ENCODE results near the gene AGO1.

AGO1 gene

GRCh38 chr1:35836734-35837133 lies 46.3 kb upstream of the AGO1 start:
- Histone ChIP-seq H2BK12ac (ENCODE audit: low read length in 2 of 2) (no peak overlapping the region), H3K4me1 (ENCODE audit: control insufficient read depth, insufficient read depth, low read depth, low read length) (no peaks in the 10 kb centered on the region), H4K91ac (ENCODE audit: low read length) (no peak overlapping the region), H3K18ac (ENCODE audit: low read depth in 1 of 2, low read length in 2 of 2) (no peak overlapping the region), H3K4me3 (ENCODE audit: insufficient read depth in 1 of 2, low read depth in 1 of 2, low read length in 2 of 2) (no peak overlapping the region), H2BK5ac (ENCODE audit: low read depth, low read length, poor library complexity, severe bottlenecking) (no peak overlapping the region), H2AK5ac (ENCODE audit: low read length, severe bottlenecking) (no peak overlapping the region), H2BK15ac (ENCODE audit: low read depth, poor library complexity, severe bottlenecking) (no peak overlapping the region), H3K36me3 (ENCODE audit: control insufficient read depth in 1 of 2, insufficient read depth in 2 of 2, low read depth in 1 of 2, low read length in 2 of 2) (peaks cover 34 to 84% of the 10 kb centered on the region in 2 experiments), H2BK120ac (ENCODE audit: low read depth, low read length) (no peak overlapping the region), H3K27ac (ENCODE audit: low read length, poor library complexity, severe bottlenecking) (no peak overlapping the region), H3K9ac (ENCODE audit: low read length) (no peak overlapping the region), H3K27me3 (ENCODE audit: control insufficient read depth in 1 of 2, insufficient read depth in 1 of 2, low read length in 2 of 2) (no peaks in the 10 kb centered on the region), H3K79me1 (replicated peaks; ENCODE audit: low read length, poor library complexity, severe bottlenecking) (no peaks in the 10 kb centered on the region), H3K4me2 (ENCODE audit: low read length, poor library complexity, severe bottlenecking) (no peak overlapping the region), H4K8ac (ENCODE audit: low read length) (no peak overlapping the region), H3K4ac (ENCODE audit: low read depth in 1 of 2, low read length in 2 of 2) (no peak overlapping the region), H3K14ac (ENCODE audit: low read length in 2 of 2) (no peak overlapping the region), H2AFZ (ENCODE audit: low read depth, low read length) (no peak overlapping the region), H3K9me3 (ENCODE audit: control insufficient read depth, low read length) (no peaks in the 10 kb centered on the region), H3K23ac (ENCODE audit: low read length in 2 of 2) (no peak overlapping the region)
- no CpG with 5 or more reads among the region's 1 CpG for WGBS
- DNase-seq, result no peak

- DNase-seq, result no peak
- H3K18ac ChIP-seq (ENCODE audit: low read depth in 1 of 2, low read length in 2 of 2), result no peak overlapping the region
- no peak overlapping the region for H4K8ac ChIP-seq (ENCODE audit: low read length)
- H2BK15ac ChIP-seq (ENCODE audit: low read depth, poor library complexity, severe bottlenecking), result no peak overlapping the region
- no peak overlapping the region for H2BK5ac ChIP-seq (ENCODE audit: low read depth, low read length, poor library complexity, severe bottlenecking)
- no peak overlapping the region for H3K4me2 ChIP-seq (ENCODE audit: low read length, poor library complexity, severe bottlenecking)
- no peaks in the 10 kb centered on the region for H3K4me1 ChIP-seq (ENCODE audit: control insufficient read depth, insufficient read depth, low read depth, low read length)
- H3K9ac ChIP-seq (ENCODE audit: low read length), result no peak overlapping the region
- no peak overlapping the region for H3K27ac ChIP-seq (ENCODE audit: low read length, poor library complexity, severe bottlenecking)
- no peak overlapping the region for H2AFZ ChIP-seq (ENCODE audit: low read depth, low read length)
- H3K27me3 ChIP-seq (ENCODE audit: control insufficient read depth in 1 of 2, insufficient read depth in 1 of 2, low read length in 2 of 2), result no peaks in the 10 kb centered on the region
- no peak overlapping the region for H2BK12ac ChIP-seq (ENCODE audit: low read length in 2 of 2)
- H3K4me3 ChIP-seq (ENCODE audit: insufficient read depth in 1 of 2, low read depth in 1 of 2, low read length in 2 of 2), result no peak overlapping the region
- H2AK5ac ChIP-seq (ENCODE audit: low read length, severe bottlenecking), result no peak overlapping the region
- H3K4ac ChIP-seq (ENCODE audit: low read depth in 1 of 2, low read length in 2 of 2), result no peak overlapping the region
- H3K9me3 ChIP-seq (ENCODE audit: control insufficient read depth, low read length), result no peaks in the 10 kb centered on the region
- no peak overlapping the region for H2BK120ac ChIP-seq (ENCODE audit: low read depth, low read length)
- peaks cover 41 to 85% of the 10 kb centered on the region in 2 experiments for H3K36me3 ChIP-seq (ENCODE audit: control insufficient read depth in 1 of 2, insufficient read depth in 2 of 2, low read depth in 1 of 2, low read length in 2 of 2)
- no peak overlapping the region for H3K14ac ChIP-seq (ENCODE audit: low read length in 2 of 2)
- no peak overlapping the region for H4K91ac ChIP-seq (ENCODE audit: low read length)
- WGBS, result 99% methylated on average over 5 of the region's 8 CpGs
- H3K79me1 ChIP-seq (replicated peaks; ENCODE audit: low read length, poor library complexity, severe bottlenecking), result no peaks in the 10 kb centered on the region
- H3K23ac ChIP-seq (ENCODE audit: low read length in 2 of 2), result no peak overlapping the region
Observed at GRCh38 chr1:35838693-35839245, 44.2 kb upstream of the AGO1 start.

- 93% methylated on average over 1 of the region's 1 CpG for WGBS
Observed at GRCh38 chr1:35844826-35845225, 38.2 kb upstream of the AGO1 start.

DNA sequence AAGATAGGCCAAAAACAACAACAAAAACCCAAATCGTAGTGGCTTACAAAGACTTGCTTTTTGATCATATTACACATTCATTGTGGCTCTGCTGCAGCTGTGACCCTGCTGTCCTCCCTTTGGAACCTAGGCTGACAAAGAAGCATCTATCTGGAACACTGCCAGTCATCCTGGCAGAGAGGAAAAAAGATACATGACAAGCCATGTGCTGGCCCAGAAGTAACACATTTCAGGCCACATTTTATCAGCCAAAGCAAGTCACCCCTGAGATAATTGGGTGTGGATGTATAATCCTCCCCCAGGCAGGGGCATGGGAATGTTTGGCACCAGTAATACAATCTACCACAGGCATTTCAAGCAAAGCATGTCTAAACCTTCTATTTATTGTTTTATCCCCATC lies 37.2 kb upstream of the AGO1 start:
- H2BK12ac ChIP-seq (ENCODE audit: low read length in 2 of 2), result no peak overlapping the region
- H4K91ac ChIP-seq (ENCODE audit: low read length), result no peak overlapping the region
- no peak overlapping the region for H2AFZ ChIP-seq (ENCODE audit: low read depth, low read length)
- no peak overlapping the region for H3K18ac ChIP-seq (ENCODE audit: low read depth in 1 of 2, low read length in 2 of 2)
- H3K9me3 ChIP-seq (ENCODE audit: control insufficient read depth, low read length), result no peaks in the 10 kb centered on the region
- no peaks in the 10 kb centered on the region for H3K79me1 ChIP-seq (replicated peaks; ENCODE audit: low read length, poor library complexity, severe bottlenecking)
- H3K23ac ChIP-seq (ENCODE audit: low read length in 2 of 2), result no peak overlapping the region
- H3K4me1 ChIP-seq (ENCODE audit: control insufficient read depth, insufficient read depth, low read depth, low read length), result no peaks in the 10 kb centered on the region
- DNase-seq, result no peak
- no peak overlapping the region for H3K9ac ChIP-seq (ENCODE audit: low read length)
- no peak overlapping the region for H4K8ac ChIP-seq (ENCODE audit: low read length)
- peaks cover 19 to 77% of the 10 kb centered on the region in 2 experiments for H3K36me3 ChIP-seq (ENCODE audit: control insufficient read depth in 1 of 2, insufficient read depth in 2 of 2, low read depth in 1 of 2, low read length in 2 of 2)
- no peak overlapping the region for H3K14ac ChIP-seq (ENCODE audit: low read length in 2 of 2)
- H3K4me3 ChIP-seq (ENCODE audit: insufficient read depth in 1 of 2, low read depth in 1 of 2, low read length in 2 of 2), result no peak overlapping the region
- no peak overlapping the region for H3K4me2 ChIP-seq (ENCODE audit: low read length, poor library complexity, severe bottlenecking)
- no peak overlapping the region for H2BK5ac ChIP-seq (ENCODE audit: low read depth, low read length, poor library complexity, severe bottlenecking)
- H3K27me3 ChIP-seq (ENCODE audit: control insufficient read depth in 1 of 2, insufficient read depth in 1 of 2, low read length in 2 of 2), result no peaks in the 10 kb centered on the region
- no peak overlapping the region for H2BK15ac ChIP-seq (ENCODE audit: low read depth, poor library complexity, severe bottlenecking)
- no peak overlapping the region for H2BK120ac ChIP-seq (ENCODE audit: low read depth, low read length)
- no peak overlapping the region for H2AK5ac ChIP-seq (ENCODE audit: low read length, severe bottlenecking)
- no peak overlapping the region for H3K27ac ChIP-seq (ENCODE audit: low read length, poor library complexity, severe bottlenecking)
- H3K4ac ChIP-seq (ENCODE audit: low read depth in 1 of 2, low read length in 2 of 2), result no peak overlapping the region
- WGBS, result 97% methylated on average over 1 of the region's 1 CpG

More at GRCh38 chr1:35844826-35845225, 38.2 kb upstream of the AGO1 start:
- Histone ChIP-seq H3K9me3 (ENCODE audit: control insufficient read depth, low read length) (no peaks in the 10 kb centered on the region), H4K8ac (ENCODE audit: low read length) (no peak overlapping the region), H3K4me1 (ENCODE audit: control insufficient read depth, insufficient read depth, low read depth, low read length) (no peaks in the 10 kb centered on the region), H2AFZ (ENCODE audit: low read depth, low read length) (no peak overlapping the region), H2BK5ac (ENCODE audit: low read depth, low read length, poor library complexity, severe bottlenecking) (no peak overlapping the region), H3K79me1 (replicated peaks; ENCODE audit: low read length, poor library complexity, severe bottlenecking) (no peaks in the 10 kb centered on the region), H3K27me3 (ENCODE audit: control insufficient read depth in 1 of 2, insufficient read depth in 1 of 2, low read length in 2 of 2) (no peaks in the 10 kb centered on the region), H3K4me3 (ENCODE audit: insufficient read depth in 1 of 2, low read depth in 1 of 2, low read length in 2 of 2) (no peak overlapping the region), H4K91ac (ENCODE audit: low read length) (no peak overlapping the region), H3K36me3 (ENCODE audit: control insufficient read depth in 1 of 2, insufficient read depth in 2 of 2, low read depth in 1 of 2, low read length in 2 of 2) (peaks cover 20 to 73% of the 10 kb centered on the region in 2 experiments), H3K4me2 (ENCODE audit: low read length, poor library complexity, severe bottlenecking) (no peak overlapping the region), H3K9ac (ENCODE audit: low read length) (no peak overlapping the region), H2BK12ac (ENCODE audit: low read length in 2 of 2) (no peak overlapping the region), H3K18ac (ENCODE audit: low read depth in 1 of 2, low read length in 2 of 2) (no peak overlapping the region), H3K14ac (ENCODE audit: low read length in 2 of 2) (no peak overlapping the region), H2BK15ac (ENCODE audit: low read depth, poor library complexity, severe bottlenecking) (no peak overlapping the region), H3K27ac (ENCODE audit: low read length, poor library complexity, severe bottlenecking) (no peak overlapping the region), H3K23ac (ENCODE audit: low read length in 2 of 2) (no peak overlapping the region), H2AK5ac (ENCODE audit: low read length, severe bottlenecking) (no peak overlapping the region), H3K4ac (ENCODE audit: low read depth in 1 of 2, low read length in 2 of 2) (no peak overlapping the region), H2BK120ac (ENCODE audit: low read depth, low read length) (no peak overlapping the region)
- DNase-seq, result no peak

All from mesenchymal stem cell (in vitro differentiated cells and primary cell).